Uterus (tissue), 2 donors: ENCODE results near the gene MIF4GD.

ENCODE experiments used
- POLR2A ChIP-seq, 2 donors: fragments of 450-650 bp; IDR thresholded peaks; one replicate each; pipeline ENCODE4 v1.6.1; 2016; ENCODE audit warnings: antibody characterized with exemption in 2 of 2, mild to moderate bottlenecking in 1 of 2, moderate library complexity in 1 of 2
- TF ChIP-seq, protein P1 (sequence below), 4 experiments: fragments of 200-600 bp in 2 of 4; fragments of 450-650 bp in 2 of 4; sonication (generic) in 2 of 4; IDR thresholded peaks; one replicate each; pipeline ENCODE4 v1.5.1; 2016 to 2019; ENCODE audit warnings: antibody characterized with exemption in 4 of 4, mild to moderate bottlenecking in 2 of 4, moderate library complexity in 1 of 4

DNA sequence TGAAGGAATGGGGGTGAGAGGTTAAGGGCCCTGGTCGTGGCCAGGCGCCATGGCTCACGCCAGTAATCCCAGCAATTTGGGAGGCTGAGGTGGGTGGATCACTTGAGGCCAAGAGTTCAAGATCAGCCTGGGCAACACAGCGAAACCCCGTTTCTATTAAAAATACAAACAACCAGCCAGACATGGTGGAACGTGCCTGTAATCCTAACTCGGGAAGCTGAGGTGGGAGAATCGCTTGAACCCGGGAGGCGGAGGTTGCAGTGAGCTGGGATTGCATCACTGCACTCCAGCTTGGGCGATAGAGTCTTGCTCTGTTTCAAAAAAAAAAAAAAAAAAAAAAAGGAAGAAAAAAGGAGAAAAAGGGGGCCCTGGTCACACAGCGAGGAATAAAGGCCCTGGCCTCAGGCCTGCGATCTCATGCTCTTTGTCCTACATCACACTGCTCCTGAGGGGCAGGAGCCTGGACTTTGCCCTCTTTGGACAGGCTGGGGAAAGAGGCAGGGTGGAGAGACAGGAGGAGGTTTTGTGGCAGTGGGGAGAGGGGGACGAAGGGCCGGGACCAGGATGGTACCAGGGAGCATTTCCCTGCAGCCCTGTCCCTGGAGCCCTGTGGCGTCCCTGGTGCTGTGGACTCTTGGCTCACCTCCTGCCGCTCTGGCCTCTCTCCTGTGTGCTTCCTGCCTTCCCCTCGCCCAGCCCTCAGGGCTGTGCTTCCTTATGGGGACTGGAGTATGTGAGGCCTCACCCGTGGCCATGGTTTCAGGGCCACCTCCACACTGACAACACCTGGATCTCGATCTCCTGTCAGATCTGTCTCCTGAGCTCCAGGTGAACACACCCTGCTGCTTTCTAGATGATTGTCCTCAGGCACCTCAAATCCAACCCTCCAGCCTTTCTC, 38.0 kb upstream of the MIF4GD start:
- TF ChIP-seq, protein P1, sequence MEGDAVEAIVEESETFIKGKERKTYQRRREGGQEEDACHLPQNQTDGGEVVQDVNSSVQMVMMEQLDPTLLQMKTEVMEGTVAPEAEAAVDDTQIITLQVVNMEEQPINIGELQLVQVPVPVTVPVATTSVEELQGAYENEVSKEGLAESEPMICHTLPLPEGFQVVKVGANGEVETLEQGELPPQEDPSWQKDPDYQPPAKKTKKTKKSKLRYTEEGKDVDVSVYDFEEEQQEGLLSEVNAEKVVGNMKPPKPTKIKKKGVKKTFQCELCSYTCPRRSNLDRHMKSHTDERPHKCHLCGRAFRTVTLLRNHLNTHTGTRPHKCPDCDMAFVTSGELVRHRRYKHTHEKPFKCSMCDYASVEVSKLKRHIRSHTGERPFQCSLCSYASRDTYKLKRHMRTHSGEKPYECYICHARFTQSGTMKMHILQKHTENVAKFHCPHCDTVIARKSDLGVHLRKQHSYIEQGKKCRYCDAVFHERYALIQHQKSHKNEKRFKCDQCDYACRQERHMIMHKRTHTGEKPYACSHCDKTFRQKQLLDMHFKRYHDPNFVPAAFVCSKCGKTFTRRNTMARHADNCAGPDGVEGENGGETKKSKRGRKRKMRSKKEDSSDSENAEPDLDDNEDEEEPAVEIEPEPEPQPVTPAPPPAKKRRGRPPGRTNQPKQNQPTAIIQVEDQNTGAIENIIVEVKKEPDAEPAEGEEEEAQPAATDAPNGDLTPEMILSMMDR (IDR thresholded peaks at IDR 0.05), result no peak
- TF ChIP-seq POLR2A (IDR thresholded peaks at IDR 0.05), result no peak
